Lung (tissue), 12 donors: ENCODE data around the gene TM4SF4. TPM values are rescaled to one million over a fixed set of nuclear protein-coding genes. Genes with fewer than 3 reads are reported as not detected.
A peak's percentile ranks its signal among the peaks of the same experiment; 100 is the strongest.

Experiments
- ATAC-seq: fragments of 200-7000 bp; cut with Tn5 transposase; one replicate; pipeline ENCODE4 v1.9.1; 2020; ENCODE audit warnings: moderate number of reproducible peaks; ENCODE audit not compliant: insufficient read depth, low FRiP score
- DNase-seq, 3 donors: peaks; one replicate each; pipeline ENCODE4 v3.0.0-alpha.2; 2013 to 2017
- H3K27ac ChIP-seq, 2 donors: one replicate each; pipeline ENCODE4 v1.5.1; 2013; ENCODE audit warnings: mild to moderate bottlenecking in 2 of 2, moderate library complexity in 2 of 2, control low read depth in 1 of 2, inconsistent platforms in 1 of 2, low read depth in 1 of 2, low read length in 1 of 2
- H3K27me3 ChIP-seq, 3 donors: one replicate each; pipeline ENCODE4 v1.5.1; 2013; ENCODE audit warnings: low read length in 2 of 3; ENCODE audit not compliant: control insufficient read depth in 3 of 3, insufficient read depth in 3 of 3
- H3K36me3 ChIP-seq, 4 donors: one replicate each; pipeline ENCODE4 v1.5.1; 2013; ENCODE audit warnings: low read length in 4 of 4, mild to moderate bottlenecking in 1 of 4, moderate library complexity in 1 of 4; ENCODE audit not compliant: control insufficient read depth in 4 of 4, insufficient read depth in 4 of 4
- H3K4me1 ChIP-seq, 5 donors: one replicate each; pipeline ENCODE4 v1.5.1; 2013; ENCODE audit warnings: low read length in 5 of 5, mild to moderate bottlenecking in 2 of 5, moderate library complexity in 1 of 5; ENCODE audit not compliant: control insufficient read depth in 5 of 5, insufficient read depth in 5 of 5
- H3K4me3 ChIP-seq: one replicate; pipeline ENCODE4 v1.5.1; 2013; ENCODE audit warnings: mild to moderate bottlenecking, control low read depth, moderate library complexity
- H3K9ac ChIP-seq, 2 donors: one replicate each; pipeline ENCODE4 v1.5.1; 2013; ENCODE audit warnings: low read length in 2 of 2, control low read depth in 1 of 2; ENCODE audit not compliant: insufficient read depth in 1 of 2
- H3K9me3 ChIP-seq, 4 donors: one replicate each; pipeline ENCODE4 v1.5.1; 2013; ENCODE audit warnings: low read length in 3 of 4, mild to moderate bottlenecking in 1 of 4, moderate library complexity in 1 of 4; ENCODE audit not compliant: control insufficient read depth in 4 of 4, insufficient read depth in 3 of 4
- CTCF ChIP-seq: IDR thresholded peaks from 2 replicates; pipeline ENCODE4 v1.5.1; 2012; ENCODE audit warnings: mild to moderate bottlenecking; ENCODE audit errors: control extremely low read depth, extremely low read depth
- WGBS, 2 donors: extraction: QIAGEN DNeasy Blood & Tissue Kit; methylation state at CpG; one replicate each; pipeline ENCODE4 v1.1.7; 2013; 5-methylcytosine and 5-hydroxymethylcytosine counted together
- polyA plus RNA-seq, 2 donors: library from polyadenylated mRNA; stranded (reverse); fragments of 200-250 nt; gene quantifications; one replicate each; pipeline ENCODE4 v1.2.1, GENCODE V29; 2013
- total RNA-seq, 2 donors: library from RNA; depleted of rRNA in 1 of 2; stranded (reverse); fragments of >200 nt in 1 of 2; gene quantifications; one replicate each; pipeline ENCODE4 v1.2.1, GENCODE V29; 2014 to 2021
- donor health status: control.
- donor health status: control.
- donor health status: Bipolar disorder and iron deficiency.
- donor health status: healthy.
- donor health status: DM: yes; HTN: yes; CAD: no.

Gene TM4SF4
- total and polyA plus RNA-seq, 4 donors: 0.22 to 4.4 (median 2.0) TPM

DNA sequence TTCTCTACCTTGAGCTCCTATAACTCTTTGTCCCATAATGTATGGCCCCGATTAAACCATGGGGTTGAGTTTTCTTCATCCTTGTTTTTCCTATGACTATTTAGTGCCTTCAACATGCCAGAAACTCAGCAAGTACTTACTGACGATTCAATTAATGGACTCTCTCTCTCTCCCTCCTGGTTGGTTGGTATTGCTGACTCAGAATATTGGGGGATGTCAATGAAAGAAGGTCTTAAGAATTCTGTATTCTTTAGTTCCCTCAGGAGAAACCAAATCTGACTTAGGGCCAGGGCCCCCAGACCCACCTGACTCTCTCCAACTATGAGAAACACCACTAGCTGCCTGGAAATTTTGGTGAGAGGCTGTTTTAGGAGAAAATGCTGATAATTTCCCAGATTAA, 40.8 kb downstream of the TM4SF4 start:
- ATAC-seq: no peak
- H3K4me1 ChIP-seq: no peaks in the 10 kb centered on the region
- TF ChIP-seq CTCF: no peak
- 93% methylated on average over 2 of the region's 2 CpGs for WGBS, 2 donors
- peaks cover 0 to 8% (median 5%) of the 10 kb centered on the region in 4 donors for H3K36me3 ChIP-seq
- H3K4me3 ChIP-seq: no peak overlapping the region
- no peak overlapping the region for H3K27ac ChIP-seq
- DNase-seq: no peak
- no peaks in the 10 kb centered on the region for H3K27me3 ChIP-seq
- H3K9ac ChIP-seq: no peak overlapping the region
- H3K9me3 ChIP-seq: no peaks in the 10 kb centered on the region

DNA sequence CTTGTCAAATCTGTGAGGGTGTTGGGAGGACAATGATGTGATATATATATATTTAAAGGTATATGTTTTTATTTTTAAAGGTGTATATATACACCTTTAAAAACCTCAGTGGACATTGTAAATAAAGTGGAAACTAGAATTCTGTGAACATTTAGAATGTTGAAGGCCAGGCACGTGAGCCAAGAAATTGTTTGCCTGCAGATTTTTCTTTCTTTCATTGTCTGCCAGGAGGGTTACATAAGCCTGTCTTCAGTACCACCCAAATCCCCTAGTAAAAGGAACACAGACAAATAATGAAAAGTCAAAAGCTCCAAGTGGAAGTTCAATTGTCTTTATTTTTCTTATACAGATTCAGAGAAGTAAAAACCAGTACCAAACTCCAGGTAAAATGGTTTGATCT, 42.4 kb downstream of the TM4SF4 start:
- 50 to 53% methylated on average over 1 of the region's 1 CpG for WGBS, 2 donors
- no peak for TF ChIP-seq CTCF
- Histone ChIP-seq H3K4me1 (no peaks in the 10 kb centered on the region), H3K36me3 (peaks cover 0 to 18% (median 10%) of the 10 kb centered on the region in 4 donors), H3K4me3 (no peak overlapping the region), H3K9me3 (no peaks in the 10 kb centered on the region), H3K27me3 (no peaks in the 10 kb centered on the region), H3K27ac (no peak overlapping the region), H3K9ac (no peak overlapping the region)
- ATAC-seq (no peak), DNase-seq (no peak)

DNA sequence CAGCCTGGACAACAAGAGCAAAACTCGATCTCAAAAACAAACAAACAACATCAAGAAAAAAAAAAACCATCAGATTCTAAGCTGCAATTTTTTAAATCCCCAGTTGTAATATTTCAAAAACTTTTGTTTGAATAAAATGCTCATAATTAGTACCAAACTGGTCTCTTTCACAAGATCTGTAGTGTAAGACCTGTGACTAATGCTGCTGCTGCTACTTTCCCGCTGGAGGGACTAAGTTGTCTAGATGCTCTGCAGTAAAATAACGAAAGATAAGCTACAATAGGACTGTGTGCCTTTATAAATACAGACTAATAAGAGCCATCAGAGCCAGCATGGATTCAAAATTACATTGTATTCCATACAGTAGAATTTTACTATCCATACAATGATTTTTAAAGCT, 45.4 kb downstream of the TM4SF4 start:
- WGBS, 2 donors: 83 to 84% methylated on average over 3 of the region's 3 CpGs
- Histone ChIP-seq H3K4me3 (no peak overlapping the region), H3K9me3 (no peaks in the 10 kb centered on the region), H3K27me3 (no peaks in the 10 kb centered on the region), H3K9ac (no peak overlapping the region), H3K4me1 (no peaks in the 10 kb centered on the region), H3K36me3 (peaks cover 0 to 24% (median 11%) of the 10 kb centered on the region in 4 donors), H3K27ac (no peak overlapping the region)
- no peak for TF ChIP-seq CTCF
- ATAC-seq (no peak), DNase-seq (no peak)

DNA sequence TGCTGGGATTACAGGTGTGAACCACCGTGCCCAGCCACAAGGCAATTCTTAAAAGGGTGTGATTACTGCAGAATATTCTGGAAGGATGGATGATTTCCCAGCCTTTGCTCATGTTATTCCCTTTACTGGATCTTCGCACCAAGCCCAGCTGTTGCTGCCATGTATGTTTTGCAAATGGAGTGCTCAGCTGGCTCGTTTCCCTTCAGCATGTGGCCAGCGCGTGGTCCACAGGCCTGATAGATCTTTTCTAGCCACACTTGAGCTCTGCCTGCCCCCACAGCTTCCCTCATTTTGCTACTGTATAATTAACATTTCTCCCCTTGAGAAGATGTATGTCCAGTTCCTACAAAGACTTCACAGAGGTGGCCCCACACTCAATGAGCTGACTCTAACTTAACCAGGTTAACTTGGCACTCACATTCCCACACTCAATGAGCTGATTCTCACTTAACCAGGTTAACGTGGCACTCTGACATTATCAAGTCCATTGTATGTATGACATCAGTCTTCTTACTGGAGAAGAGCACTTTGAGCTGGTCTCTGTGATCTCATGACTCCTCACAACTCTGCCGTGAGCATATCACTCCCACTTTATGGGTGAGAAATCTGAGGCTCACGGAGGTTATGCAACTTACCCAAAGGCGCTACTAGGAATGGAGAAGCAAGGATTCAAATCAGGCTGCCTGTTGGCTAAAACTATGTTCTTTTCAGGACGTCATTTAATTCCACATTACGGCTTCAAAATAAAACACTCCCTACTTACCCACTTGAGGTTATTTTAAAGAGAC, 49.2 kb downstream of the TM4SF4 start:
- DNase-seq (no peak), ATAC-seq (no peak)
- no peaks in the 10 kb centered on the region for H3K9me3 ChIP-seq
- WGBS, 2 donors: 72 to 73% methylated on average over 11 of the region's 11 CpGs
- peak overlapping the region in 1 of 2 donors; percentile 39 for H3K27ac ChIP-seq
- H3K9ac ChIP-seq: no peak overlapping the region
- no peak overlapping the region for H3K4me3 ChIP-seq
- peaks cover 0 to 10% (median 0%) of the 10 kb centered on the region in 5 donors for H3K4me1 ChIP-seq
- H3K36me3 ChIP-seq: peaks cover 0 to 25% (median 12%) of the 10 kb centered on the region in 4 donors
- no peak for TF ChIP-seq CTCF
- no peaks in the 10 kb centered on the region for H3K27me3 ChIP-seq
